Measurements from ENCODE around the gene MPP1.
"Not testable (repeated sequence)": the region's sequence is repeated elsewhere in the genome, so short reads cannot be mapped to it uniquely, and the experiment has no call there.

The MPP1 gene

DNA sequence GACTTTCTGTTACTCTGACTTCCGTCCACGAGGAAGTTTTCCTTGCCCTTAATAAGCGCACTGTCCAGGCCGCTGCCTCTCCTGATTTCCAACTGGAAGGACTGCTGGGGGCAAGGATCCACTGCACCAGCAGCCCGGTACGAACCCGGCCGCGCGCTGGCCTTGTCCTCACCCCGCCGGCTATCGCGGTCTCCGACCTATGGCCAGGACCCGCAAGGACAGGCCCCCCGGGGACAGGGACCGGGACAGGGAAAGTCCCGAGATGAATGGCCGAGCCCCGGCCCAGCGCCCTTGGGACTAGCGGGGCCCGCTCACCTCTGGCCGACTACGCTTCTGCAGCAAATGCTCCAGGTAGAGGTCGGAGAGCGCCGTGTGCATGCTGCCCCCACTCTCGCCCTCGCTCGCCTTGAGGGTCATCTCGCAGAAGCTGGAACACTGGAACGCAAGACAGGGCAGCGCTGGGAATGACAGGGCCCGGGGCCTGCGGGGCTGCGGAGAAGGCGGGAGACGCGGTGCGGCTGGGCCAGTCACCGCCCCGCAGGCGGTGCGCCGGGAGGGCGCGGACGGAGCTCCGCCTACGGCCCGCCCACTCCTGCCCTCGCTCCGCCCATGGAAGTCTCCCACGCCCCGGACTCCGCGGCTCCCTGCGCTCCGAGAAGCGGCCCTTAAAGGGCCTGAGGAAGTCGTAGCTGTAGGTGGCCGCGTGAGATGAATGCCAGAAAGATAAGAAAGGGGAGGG is at the start of gene MPP1:
TSS of gene MPP1 (minus strand) at position 529 of the 739 bp plus-strand sequence. CDS start at position 417, 112 bp downstream.
- peak; percentile 53 for DNase-seq

DNA sequence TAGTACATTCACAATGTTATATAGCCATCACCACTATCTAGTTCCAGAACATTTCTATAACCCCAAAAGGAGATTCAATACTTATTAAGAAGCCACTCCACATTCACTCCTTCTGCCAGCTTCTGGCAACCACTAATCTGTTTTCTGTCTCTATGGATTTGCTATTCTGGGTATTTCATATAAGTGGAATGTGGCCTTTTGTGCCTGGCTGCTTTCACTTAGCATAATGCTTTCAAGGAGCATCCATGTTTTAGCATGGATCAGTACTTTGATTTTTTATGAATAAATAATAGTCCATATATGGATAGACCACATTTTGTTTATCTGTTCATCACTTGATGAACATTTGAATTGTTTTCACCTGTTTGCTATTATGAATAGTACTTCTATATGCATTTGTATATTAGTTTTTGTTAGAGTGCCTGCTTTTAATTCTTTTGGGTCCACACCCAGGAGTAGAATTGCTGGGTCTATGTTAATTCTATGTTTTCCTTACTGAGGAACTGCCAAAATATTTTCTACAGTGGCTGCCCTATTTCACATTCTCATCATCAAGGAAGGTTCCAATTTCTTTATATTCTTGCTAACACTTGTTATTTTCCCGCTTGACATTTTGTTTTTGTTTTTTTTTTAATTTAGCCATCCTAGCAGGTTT is 45.8 kb upstream of the MPP1 start:
- DNase-seq, result no peak

DNA sequence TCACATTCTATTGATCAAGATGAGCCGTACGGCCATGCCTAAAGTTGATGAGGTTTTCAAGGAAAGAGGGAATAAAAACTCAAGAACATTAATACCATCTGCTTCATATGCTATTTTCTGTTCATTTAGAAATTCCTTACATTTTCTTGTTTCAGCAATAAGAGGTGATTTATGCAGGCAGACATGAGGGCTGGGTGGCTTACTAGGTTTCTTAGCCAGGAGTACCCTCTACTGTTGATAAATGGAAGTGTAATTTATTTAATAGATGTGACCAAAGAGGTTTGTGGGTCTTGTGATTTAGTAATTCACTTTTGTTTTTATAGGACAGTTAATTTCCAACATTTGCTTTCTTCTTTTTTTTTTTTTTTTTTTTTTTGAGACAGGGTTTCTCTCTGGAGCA is 35.6 kb upstream of the MPP1 start:
- DNase-seq, result peak; percentile 18

DNA sequence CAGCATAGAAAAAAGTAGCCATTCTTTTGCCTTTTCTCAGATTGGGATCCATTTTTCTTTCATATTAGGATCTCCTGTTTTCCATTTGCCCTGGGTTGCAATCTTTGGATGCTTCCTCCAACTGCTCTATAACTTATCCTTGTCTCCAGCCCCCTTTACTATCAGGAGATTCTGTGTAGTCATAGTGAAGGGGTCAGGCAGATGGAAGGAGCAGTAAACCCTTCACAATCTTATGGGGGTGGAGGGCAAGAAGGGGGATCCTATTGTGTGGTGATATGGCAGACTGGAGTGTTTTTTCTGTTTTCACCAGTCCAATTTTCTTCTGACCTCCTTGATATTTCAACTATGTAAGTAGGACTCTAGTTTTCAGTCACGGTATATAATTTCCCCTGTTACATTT is 30.9 kb upstream of the MPP1 start:
- DNase-seq, result no peak

DNA sequence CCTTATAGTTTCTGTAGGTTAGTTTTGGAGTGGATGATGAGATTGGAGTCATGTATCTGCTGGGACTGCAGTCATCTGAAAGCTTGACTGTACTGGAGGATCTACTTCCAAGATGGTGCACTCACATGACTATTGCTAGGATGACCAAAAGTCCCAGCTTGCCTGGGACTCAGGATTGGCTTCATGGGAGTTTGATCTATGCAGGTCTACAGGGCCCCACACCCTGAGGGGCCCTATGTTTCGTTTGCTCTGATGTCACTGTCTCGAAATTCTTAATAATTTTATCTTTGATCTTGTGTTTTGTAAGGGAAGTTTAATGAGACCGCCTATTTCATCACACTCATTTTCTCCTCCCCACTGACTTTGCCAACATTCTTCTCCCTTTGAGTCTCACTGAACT is 29.3 kb upstream of the MPP1 start, which contains the start of gene SMIM9:
TSS of gene SMIM9 (minus strand) at position 101 of the 400 bp plus-strand sequence. CDS start 3,806 bp downstream, outside the sequence.
- DNase-seq, result no peak

DNA sequence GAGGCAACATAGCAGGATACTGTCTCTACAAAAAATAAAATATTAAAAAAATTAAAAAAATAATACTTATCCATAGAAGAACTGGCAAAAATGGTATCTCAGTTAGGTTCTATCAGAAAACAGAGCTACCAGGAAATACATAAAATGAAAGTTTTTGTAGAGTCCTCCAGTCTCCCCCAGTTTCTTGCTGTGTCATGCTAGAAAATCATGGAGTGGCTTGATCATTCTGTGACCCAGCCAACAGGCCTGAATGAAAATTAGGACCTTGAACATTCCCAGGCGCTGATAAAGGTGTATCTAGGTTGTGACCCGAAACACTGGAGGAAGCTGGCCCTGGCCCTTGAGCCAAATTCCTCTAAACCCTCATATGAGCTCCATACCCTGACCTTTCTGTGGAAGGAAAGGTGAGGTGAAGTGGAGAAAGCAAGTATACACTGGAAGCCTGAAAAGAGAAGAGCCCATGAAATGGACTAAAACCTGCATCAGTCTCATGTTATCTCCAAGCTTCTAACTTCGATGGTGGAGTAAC is 28.5 kb upstream of the MPP1 start:
- DNase-seq, result no peak

DNA sequence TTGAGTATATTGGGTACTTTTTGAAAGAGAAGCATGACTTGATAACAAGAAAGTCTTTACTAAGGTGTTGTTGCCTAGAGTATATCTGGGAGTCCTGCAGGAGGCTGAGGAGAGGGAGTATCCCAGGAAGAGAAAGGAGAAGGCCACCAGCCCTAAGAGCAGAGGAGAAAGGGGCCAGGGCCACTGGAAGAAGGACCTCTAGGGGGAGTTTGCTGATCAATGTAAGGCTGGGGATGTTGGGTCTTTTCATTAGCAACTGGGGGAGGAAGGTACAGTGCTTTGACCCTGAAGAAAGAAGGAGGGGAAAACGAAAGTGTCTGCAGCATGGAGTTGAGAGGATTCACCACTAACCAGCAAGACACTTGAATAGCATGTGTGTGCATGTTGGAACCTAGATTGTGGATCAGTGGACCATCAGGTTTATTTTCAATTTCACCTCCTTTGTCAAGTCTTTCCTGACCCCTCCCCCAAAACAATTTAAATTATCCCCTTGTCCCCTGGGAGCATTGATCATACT is 24.7 kb upstream of the MPP1 start:
- no peak for DNase-seq

DNA sequence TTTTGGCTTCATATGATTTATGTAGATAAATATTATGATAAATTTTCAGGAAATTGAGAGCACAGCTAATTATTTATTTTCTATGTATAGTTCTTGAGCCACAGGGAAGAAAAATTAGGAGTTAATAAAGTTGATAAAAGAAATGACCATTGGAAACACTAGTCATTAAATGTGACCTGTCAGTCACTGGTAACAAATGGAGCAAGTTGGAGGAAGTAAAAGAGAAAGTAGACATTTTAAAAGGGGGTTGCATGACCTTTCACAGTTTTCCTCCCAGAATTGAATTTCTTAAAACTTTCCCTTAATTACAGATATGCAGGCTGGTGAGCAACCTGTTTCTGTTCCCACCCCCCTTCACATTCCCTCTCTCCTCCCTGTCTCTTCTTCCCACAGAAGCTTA is 23.8 kb upstream of the MPP1 start:
- DNase-seq, result no peak

DNA sequence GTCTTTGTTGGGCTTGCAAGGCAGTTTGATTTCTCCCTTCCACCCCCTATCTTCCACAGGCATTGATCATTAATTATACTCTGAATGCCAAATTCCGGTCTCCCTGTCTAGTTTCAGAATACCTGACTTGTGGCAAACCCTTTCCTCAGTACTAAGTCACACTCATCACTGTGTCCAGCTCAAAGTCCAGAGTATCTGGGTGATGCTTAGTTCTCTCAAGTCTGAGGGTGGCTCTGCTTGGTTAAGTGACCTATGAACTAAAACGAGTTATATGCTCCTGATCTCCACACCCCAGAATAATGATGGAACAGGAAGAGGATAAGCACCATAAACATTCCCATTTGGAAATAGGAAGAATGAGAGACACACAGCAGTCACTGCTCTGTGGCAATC is 22.7 kb upstream of the MPP1 start:
- no peak for DNase-seq

DNA sequence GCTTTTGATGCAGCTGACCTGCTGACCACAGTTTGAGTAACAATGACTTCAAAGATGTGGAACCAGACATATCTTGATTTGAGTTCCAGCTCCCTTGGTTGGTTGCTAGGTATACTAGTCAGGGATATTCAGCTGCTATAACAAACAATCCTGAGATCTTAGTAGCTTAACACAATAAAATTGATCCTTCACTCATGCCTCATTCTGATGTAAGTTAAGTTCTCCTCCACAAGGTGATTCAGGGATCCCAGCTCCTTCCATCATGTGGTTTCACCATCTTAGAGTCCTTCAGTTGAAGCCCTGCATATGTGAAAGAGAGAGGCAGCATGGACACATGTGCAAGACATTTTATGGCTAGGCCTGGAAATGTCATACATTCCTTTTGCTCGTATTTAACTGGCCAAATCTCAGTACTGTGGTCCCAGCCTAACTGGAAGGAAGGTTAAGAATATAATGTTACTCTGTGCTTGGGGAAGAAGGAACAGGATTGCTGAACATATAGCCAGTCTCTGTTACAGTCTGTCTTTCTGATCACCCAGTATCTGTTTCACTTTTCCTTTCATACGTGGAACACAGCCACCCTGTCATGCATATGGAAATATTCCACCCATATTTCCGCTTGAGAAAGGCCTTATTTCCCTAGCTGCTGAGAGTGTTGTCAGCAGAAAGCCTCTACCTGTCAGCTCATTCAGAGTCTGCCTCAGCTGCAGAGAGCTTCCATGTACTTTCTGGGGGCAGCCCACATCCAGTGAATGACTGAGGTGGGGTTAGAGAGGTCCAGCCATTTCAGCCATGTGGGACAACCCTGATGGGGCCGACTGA is 22.1 kb upstream of the MPP1 start:
- no peak for DNase-seq

DNA sequence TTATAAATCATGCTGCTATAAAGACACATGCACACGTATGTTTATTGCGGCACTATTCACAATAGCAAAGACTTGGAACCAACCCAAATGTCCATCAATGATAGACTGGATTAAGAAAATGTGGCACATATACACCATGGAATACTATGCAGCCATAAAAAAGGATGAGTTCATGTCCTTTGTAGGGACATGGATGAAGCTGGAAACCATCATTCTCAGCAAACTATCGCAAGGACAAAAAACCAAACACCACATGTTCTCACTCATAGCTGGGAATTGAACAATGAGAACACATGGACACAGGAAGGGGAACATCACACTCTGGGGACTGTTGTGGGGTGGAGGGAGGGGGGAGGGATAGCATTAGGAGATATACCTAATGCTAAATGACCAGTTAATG is 20.3 kb upstream of the MPP1 start:
- not testable (repeated sequence) for DNase-seq

DNA sequence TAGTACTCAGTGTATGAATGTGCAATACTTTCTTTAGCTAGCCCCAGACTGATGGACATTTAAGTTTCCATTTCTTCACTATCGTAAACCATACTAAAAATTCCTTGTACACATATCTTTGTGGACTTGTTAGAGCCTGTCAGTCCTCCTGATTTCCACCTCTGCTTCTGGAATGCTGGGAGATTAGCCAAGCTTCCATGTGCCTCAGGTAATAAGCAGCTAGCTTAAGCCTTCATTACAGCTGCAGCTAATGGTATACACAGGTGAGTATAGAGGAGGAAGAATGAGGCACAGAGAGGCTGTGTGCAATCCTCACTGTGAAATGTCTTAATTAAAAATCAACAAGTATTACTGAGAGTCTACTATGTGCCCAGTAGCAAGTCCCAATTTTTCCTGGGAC is 19.4 kb upstream of the MPP1 start:
- no peak for DNase-seq

DNA sequence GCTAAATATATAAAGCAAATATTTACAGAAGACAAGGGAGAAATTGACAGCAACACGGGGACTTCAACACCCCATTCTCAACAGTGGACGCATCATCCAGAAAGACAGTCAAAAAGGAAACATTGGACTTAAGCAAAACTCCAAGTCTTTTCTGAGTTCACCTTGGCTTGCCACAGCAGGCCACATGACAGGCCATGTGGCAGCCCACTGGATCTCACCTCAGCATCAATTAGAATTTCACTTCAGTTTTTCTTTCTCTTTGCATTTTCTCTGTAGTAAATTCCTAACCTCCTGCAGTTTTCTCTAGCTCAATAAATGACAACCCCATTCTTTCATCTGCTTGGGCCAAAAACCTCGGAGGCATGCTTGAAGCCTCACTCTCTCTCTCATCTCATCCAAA is 16.7 kb upstream of the MPP1 start:
- no peak for DNase-seq

DNA sequence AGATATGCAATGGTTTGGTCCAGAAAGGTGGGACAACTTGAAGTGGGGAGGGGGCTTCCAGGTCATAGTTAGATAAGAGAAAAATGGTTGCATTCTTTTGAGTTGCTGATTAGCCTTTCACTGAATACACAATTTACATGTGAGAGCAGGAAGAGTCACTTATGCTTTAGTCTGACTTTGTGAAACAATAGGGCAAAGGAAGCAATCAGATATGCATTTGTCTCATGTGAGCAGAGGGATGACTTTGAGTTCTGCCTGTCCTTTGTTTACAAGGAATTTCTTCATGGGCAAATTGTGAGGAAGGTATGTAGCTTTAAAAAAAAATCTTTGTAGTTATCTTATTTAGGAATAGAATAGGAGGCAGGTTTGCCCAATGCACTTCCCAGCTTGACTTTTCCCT is 16.2 kb upstream of the MPP1 start:
- DNase-seq, result no peak

DNA sequence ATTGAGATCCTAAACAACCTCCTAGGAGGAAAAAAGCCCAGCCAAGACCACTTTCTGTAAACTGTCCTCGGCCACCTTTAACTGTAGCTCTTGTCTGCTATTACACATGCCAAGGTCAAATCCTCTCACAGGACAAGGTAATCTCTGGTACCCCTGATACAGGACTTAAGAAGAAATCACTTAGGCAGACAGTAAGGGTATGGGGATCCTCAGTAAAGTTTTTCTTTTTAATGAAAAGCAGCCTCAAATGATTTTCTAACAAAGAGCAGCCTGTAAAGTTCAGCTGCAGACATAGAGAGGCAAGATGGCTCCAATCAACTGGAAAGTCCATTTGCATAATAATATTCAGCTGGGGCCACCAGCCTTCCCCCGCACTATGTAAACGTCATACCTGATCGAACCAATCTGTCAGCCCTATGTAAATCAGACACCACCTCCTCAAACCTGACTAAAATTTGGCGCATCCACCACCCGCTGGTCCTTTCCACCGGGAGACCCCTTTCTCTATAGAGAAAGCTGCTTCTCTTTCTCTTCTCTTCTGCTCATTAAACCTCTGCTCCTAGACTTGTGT is 14.6 kb upstream of the MPP1 start:
- DNase-seq, result no peak

DNA sequence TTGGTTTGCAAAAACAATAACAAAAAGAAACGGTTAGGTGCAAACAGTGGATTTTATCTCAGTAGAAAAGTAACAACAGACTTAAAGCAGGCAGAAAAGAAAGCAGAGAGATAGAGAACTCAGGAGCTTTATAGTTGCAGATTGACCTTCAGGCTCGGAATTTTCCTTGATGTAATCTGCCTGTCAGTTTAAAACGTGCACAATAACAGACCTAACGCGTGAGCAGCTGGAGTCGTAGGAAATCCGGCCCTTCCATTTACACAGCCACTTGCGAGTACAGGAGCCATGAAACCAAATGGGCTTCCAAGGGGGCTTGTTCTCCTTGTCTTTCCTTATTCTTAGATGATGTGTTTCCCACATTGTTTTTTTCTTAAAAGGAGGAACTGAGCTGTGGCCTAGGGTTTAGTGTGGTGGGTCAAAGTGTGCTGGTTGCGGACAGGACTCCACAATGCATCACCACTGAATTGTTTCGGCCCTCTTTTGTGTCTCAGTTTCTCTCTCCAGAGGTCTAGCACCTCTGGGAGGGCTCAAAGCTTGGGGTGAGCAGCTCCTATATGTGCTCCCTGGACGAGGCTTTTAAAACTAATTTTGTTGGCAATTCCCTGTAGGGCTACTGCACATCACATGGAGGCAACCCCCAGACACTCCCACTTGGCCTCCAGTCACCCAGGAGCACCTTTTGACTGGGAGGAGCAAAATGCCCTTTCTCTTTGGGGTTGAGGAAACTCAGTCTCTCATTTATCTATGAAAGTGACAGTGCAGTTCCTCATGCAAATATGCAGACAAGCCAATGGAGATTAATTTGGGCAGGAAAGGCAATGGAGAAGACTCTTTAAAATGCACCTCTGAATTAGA is 13.9 kb upstream of the MPP1 start:
- DNase-seq, result no peak

DNA sequence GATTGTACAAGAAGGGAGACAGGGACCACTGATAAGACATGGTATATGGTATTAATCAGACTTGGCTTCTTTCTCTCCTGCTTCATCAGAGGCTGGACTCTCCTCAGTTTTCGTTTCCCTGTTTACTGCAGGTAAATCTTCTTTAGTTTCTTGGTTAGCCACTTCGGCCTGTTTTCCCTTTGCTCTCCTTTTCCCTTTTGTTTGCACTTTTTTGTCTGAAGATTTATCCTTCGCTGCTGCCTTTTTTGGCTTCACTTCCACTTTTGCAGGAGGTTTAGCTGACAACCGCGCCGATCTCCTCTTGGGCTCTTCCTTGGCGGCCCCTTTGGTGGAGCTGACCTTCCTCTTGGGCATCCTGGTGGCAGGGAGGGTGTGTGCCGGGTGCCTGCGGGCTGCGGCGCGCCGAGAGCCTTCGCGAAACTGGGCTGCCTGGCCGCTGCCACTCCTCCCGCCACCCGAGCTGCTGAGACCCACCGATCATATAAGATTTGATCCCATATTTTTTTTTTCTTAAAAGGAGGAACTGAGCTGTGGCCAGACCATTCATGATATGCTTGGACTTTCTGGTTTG is 11.8 kb upstream of the MPP1 start:
- not testable (repeated sequence) for DNase-seq

DNA sequence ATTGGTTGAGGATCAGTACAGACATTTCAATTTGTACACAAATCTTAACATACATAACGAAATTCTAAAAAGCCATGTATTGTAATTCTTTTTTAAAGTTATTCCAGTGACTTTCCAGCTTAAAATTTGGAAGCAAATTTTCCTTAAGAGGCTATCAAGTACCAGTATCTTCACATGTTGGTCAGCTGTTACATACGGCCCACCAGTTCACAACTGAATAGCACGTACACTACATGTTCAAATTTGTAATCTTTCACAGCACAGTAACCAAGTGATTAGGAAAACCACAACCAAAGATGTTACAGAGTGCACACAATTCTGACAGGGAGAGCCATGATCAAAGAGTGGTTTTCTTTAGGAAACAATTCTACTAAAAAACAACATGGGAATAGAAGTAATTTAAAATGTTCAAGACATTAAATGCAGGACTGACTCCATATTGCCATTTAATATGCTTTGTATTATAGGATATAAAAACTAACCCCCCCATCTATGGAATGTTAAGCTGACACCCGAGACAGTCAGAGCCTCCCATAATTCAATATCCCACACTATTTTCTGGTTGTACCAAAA is 11.1 kb upstream of the MPP1 start:
- not testable (repeated sequence) for DNase-seq

DNA sequence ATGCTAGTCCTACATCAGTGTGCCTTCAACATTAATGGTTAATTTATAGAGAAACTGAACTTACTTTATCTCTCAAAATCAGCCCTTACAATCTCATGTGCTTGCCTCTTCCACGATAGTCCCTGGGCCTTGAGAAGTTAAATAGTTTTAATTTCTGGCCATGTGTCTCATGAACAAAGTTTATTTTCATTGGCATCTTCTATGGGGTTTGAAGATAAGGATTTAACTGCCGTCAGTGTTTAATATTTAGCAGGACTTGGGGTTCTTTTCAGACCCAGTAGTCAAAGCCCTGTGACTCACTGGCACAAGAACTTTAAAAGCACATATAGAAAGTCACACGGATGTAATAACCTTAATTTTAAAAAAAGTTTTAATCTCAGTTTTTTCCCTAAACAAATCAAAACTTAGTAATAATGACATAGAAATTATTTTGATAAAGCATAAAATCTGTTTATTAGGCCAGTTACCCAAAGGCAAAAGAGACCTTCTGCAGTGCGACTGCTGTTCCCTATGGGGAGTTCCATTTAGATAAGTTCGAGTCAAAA is 10.1 kb upstream of the MPP1 start:
- DNase-seq, result no peak

DNA sequence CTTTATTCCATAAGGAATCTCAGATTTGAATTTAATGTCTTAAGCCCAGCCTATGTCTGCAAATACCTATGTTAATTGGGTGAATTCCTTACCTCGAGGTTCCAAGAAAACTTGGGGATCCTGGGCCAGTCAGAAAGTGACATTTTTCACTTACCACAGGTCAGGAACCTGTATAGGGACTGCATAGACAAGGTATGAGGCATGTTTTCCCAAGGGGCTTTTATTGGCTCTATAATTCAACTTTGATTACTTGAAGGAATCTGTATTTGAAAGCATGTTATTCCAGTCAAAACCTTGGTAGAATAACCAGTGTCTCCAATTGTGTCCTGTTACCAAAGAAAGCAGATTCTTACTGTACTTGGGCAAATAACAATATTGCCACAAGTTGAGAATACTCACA is 8.5 kb upstream of the MPP1 start:
- DNase-seq, result no peak

Data from DMS79 treated with DMSO at 0.1 percent for 48 hours (cell line).